IPS-18c (cell line): ENCODE data around the gene CTU2.

Source experiments
- H3K4me3 ChIP-seq: 2 replicates; pipeline ENCODE4 v1.7.0; 2013; ENCODE audit warnings: low read depth, mild to moderate bottlenecking, low read length, moderate library complexity; ENCODE audit not compliant: insufficient read depth
- H3K9me3 ChIP-seq: one replicate; pipeline ENCODE4 v1.6.1; 2013; ENCODE audit warnings: mild to moderate bottlenecking, low read length, moderate library complexity; ENCODE audit not compliant: control insufficient read depth, insufficient read depth

CTU2 gene

GRCh38 chr16:88743693-88744576, 37.6 kb downstream of the CTU2 start:
- Histone ChIP-seq H3K9me3 (no peaks in the 10 kb centered on the region), H3K4me3 (no peak overlapping the region)

- no peaks in the 10 kb centered on the region for H3K9me3 ChIP-seq
- no peak overlapping the region; the same call in 1 of the 2 replicates for H3K4me3 ChIP-seq
These were observed 38.5 kb downstream of the CTU2 start for GRCh38 chr16:88744577-88745521.

DNA sequence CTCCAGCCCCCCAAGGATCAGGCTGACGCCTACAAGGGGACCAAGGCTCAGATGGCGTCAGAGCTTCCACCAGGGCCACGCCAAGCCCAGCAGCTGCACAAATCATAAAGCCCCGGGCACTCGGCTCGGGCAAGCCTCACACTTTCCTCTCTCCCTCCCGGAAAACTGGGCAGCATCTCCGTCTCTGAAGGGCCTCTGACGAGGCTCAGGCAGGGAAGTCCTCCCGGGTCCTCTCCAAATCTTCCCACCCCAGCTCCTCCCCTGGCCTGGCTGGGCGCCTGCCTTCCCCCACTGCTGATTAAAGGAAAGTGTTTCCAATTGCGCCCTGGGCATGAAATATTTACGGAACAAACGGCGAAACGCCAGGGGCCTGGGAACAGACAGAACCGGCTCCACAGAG, 40.2 kb downstream of the CTU2 start:
- Histone ChIP-seq H3K9me3 (no peaks in the 10 kb centered on the region), H3K4me3 (no peak overlapping the region)

GRCh38 chr16:88747588-88748301, 41.4 kb downstream of the CTU2 start:
- no peaks in the 10 kb centered on the region for H3K9me3 ChIP-seq

GRCh38 chr16:88748364-88748763, 42.1 kb downstream of the CTU2 start:
- no peaks in the 10 kb centered on the region for H3K9me3 ChIP-seq
- H3K4me3 ChIP-seq = no peak overlapping the region

More at GRCh38 chr16:88747588-88748301, 41.4 kb downstream of the CTU2 start:
- no peak overlapping the region for H3K4me3 ChIP-seq

GRCh38 chr16:88749358-88749757, 43.1 kb downstream of the CTU2 start:
- Histone ChIP-seq H3K4me3 (no peak overlapping the region), H3K9me3 (no peaks in the 10 kb centered on the region)

DNA sequence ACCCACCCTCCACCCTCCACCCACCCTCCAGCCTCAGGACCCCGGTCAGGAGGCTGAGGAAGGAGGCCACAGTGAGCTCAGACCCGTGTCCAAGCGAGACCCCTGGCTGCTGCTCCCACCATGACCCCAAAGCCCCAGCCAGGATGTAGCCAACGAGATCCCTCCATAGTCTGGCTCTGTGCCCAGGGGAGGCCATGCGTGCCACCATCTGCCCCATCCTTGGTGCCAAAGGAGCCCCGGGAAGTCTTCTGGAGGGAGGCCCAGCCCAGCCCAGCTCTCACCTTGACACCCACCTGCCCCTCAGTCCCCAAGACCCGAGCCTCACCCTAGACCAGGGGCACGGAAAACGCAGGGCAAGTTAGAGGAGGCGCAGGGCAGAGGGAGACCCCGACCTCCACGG, 44.6 kb downstream of the CTU2 start:
- Histone ChIP-seq H3K9me3 (peaks cover 2% of the 10 kb centered on the region), H3K4me3 (no peak overlapping the region)

GRCh38 chr16:88752386-88753002, 46.2 kb downstream of the CTU2 start:
- Histone ChIP-seq H3K4me3 (no peak overlapping the region), H3K9me3 (peaks cover 2% of the 10 kb centered on the region)

GRCh38 chr16:88753191-88753590, 46.9 kb downstream of the CTU2 start:
- peaks cover 2% of the 10 kb centered on the region for H3K9me3 ChIP-seq
- H3K4me3 ChIP-seq = no peak overlapping the region

GRCh38 chr16:88753602-88754001, 47.3 kb downstream of the CTU2 start:
- Histone ChIP-seq H3K4me3 (no peak overlapping the region), H3K9me3 (peaks cover 2% of the 10 kb centered on the region)

DNA sequence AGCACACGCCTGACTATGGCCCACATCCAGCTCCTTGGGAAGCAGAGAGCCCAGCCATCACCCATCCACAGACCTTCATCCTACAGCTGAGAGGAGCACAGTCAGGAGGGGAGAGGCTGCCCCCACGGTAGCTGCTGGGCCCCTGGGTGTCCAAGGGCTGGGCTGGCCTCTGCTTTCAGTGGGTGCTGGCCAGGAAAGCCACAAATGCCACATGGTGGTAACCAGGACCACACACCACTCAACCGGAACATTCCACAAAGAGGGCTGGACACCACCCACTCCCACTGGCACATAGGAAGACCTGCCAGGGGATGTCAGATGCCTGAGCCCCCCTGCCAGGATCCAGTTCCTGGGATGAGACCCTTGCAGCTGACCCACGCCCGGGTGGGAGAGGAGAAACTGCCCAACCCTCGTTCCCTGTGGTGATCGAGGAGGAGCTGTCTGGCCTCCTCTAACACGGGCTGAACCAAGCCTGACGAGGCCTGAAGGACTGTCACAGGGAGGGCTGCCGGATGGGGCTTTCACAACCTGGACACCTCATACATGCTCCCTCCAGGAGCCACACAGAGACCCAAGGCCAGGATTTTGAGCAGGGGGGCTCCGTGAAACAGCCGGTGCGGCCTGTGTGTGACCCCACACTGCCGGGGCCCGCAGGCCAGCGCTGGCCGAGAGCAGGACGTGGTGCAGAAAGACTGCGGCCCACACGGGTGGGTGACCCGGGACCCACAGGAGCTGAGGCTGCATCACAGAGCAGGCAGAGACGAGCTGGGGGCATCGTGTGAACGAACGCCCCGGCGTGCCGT, 48.0 kb downstream of the CTU2 start:
- peaks cover 2% of the 10 kb centered on the region for H3K9me3 ChIP-seq
- H3K4me3 ChIP-seq = no peak overlapping the region

- Histone ChIP-seq H3K4me3 (no peak overlapping the region), H3K9me3 (peaks cover 2% of the 10 kb centered on the region)
These were observed 48.8 kb downstream of the CTU2 start for GRCh38 chr16:88754912-88755744.

DNA sequence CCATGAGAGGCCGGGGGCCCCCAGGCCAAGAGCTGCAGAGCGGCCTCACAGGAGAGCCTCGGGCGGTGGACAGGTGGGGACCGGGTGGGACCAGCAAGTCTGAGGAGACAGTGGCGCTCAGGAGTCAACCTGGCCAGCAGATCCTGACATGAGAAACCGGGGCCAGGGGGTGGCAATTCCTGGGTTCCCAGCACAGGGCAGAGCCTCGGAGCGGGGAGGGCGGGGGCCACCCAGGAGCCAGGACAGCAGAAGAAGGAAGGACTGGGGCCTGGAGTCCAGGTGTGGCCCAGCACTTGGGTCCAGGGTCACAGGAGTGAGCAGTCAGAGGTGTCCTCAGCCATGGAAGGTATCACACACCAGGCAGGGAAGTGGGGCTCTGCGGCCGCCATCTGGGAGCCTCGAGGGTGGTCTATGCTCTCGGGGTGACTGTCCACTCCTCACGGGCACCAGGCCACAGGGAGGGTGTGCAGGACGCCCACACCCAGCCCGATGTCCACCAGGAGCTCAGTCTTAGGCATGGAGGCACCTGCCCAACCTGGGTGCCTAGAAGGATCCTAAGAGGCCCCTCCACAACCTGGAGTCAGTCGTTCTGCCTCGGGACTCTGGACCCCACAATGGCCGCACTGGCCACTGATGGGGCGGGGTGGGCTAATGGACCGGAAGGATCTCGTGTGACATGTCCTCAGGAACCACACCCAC, 49.6 kb downstream of the CTU2 start:
- H3K4me3 ChIP-seq = no peak overlapping the region

DNA sequence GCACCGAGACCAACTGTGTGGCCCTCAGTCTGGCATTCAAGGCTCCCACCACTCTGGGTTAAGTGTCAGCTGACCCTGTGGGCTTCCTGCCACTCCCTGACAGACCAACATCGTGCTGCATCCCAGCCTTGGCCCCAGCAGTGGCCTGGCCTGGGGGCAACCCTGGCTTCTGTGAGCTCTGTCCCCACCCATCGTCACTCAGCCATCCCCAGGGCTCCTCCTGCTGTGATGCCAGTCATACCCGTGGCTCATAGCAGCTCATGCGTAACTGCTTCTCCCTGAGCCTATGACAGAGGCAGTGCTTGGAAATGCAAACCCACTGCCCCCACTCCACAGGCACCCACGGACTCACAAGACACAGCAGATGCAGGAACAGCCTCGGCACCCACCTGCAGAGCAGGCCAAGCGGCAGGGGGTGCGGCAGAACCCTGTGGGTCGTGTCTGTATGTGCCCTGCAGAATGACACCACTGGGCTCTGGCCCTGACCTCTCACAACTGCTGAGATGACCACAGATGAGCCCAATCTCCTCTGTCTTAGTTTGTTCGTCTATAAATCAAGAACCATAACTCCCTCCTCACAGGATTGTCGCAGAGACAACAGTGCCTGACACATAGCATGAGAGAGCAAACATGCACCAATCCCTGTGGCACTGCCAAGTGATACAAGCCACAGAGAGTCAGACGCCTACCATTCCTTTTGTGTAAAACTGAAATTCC, 52.1 kb downstream of the CTU2 start:
- no peak overlapping the region for H3K4me3 ChIP-seq
- peaks cover 2% of the 10 kb centered on the region for H3K9me3 ChIP-seq

More for the DNA sequence above, 49.6 kb downstream of the CTU2 start:
- peaks cover 2% of the 10 kb centered on the region for H3K9me3 ChIP-seq

DNA sequence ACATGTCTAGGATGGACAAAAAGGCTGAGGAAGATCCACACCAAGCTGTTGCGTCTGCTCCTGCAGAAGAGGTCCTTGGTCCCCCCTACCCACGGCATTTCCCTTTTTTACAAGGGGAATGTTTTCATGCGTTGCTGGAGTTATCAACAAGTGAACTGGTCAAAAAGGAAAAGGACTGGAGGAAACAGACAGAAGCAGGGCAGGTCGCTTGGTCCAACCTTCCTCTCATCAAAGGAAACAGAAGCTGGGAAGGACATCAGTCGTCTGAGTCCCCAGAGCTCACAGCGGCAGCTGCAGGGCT, 52.6 kb downstream of the CTU2 start:
- Histone ChIP-seq H3K9me3 (peaks cover 2% of the 10 kb centered on the region), H3K4me3 (no peak overlapping the region)
